Measurements from ENCODE around the gene UBL4B. TPM values are rescaled to one million over a fixed set of nuclear protein-coding genes. Genes with fewer than 3 reads are reported as not detected.

Gene UBL4B
- total and polyA plus RNA-seq, 2 experiments from 2014 or later: not detected

DNA sequence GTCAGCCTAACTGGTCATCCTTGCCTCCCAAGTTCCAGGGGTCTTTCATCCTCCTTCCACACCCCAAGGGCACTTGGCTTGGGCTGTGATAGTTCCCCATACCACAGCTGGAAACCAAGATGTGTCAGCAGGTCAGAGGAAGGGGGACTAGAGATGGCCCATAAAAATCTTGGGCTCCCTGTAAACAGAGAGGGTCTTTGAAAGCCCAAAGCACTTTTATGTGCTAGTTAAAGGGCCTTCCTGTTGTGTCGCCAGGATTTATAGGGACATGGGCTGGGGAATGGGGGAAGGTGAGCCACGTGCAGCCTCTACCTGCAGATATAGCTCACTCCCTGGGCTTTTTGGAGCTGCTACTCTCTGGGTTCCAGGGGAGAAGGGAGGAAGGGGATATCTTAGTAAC is 11.9 kb upstream of the UBL4B start:
- H3K36me3 ChIP-seq (ENCODE audit: insufficient read depth): no peaks in the 10 kb centered on the region
- no peaks in the 10 kb centered on the region for H3K36me3 Mint-ChIP-seq (ENCODE audit: low read depth)
- H3K4me1 ChIP-seq (ENCODE audit: insufficient read depth): no peaks in the 10 kb centered on the region
- no peaks in the 10 kb centered on the region for H4K20me1 ChIP-seq (replicated peaks; ENCODE audit: insufficient read depth)
- peaks cover 17% of the 10 kb centered on the region for H3K27me3 Mint-ChIP-seq (ENCODE audit: insufficient read depth, low read depth, poor library complexity)
- no peaks in the 10 kb centered on the region for H3K9me2 ChIP-seq (ENCODE audit: insufficient read depth)
- H2AFZ ChIP-seq: no peak overlapping the region
- no peaks in the 10 kb centered on the region for H3F3A ChIP-seq (replicated peaks; ENCODE audit: low read depth)
- H3K27me3 ChIP-seq (ENCODE audit: insufficient read depth): no peaks in the 10 kb centered on the region
- no peak overlapping the region for H3K4me2 ChIP-seq
- TF ChIP-seq EZH2phosphoT487 (IDR thresholded peaks at IDR 0.05; ENCODE audit: unreplicated experiment) (no peak), STAT1 (IDR thresholded peaks at IDR 0.05; ENCODE audit: unreplicated experiment) (no peak), EZH2 (IDR thresholded peaks at IDR 0.05; ENCODE audit: low read depth, unreplicated experiment) (no peak), JUNB (IDR thresholded peaks at IDR 0.05; ENCODE audit: unreplicated experiment) (no peak)
- TF ChIP-seq, protein P1, sequence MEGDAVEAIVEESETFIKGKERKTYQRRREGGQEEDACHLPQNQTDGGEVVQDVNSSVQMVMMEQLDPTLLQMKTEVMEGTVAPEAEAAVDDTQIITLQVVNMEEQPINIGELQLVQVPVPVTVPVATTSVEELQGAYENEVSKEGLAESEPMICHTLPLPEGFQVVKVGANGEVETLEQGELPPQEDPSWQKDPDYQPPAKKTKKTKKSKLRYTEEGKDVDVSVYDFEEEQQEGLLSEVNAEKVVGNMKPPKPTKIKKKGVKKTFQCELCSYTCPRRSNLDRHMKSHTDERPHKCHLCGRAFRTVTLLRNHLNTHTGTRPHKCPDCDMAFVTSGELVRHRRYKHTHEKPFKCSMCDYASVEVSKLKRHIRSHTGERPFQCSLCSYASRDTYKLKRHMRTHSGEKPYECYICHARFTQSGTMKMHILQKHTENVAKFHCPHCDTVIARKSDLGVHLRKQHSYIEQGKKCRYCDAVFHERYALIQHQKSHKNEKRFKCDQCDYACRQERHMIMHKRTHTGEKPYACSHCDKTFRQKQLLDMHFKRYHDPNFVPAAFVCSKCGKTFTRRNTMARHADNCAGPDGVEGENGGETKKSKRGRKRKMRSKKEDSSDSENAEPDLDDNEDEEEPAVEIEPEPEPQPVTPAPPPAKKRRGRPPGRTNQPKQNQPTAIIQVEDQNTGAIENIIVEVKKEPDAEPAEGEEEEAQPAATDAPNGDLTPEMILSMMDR (conservative IDR thresholded peaks at IDR 0.05; ENCODE audit: low read depth in 2 of 2): no peak
- TF ChIP-seq, protein P2, sequence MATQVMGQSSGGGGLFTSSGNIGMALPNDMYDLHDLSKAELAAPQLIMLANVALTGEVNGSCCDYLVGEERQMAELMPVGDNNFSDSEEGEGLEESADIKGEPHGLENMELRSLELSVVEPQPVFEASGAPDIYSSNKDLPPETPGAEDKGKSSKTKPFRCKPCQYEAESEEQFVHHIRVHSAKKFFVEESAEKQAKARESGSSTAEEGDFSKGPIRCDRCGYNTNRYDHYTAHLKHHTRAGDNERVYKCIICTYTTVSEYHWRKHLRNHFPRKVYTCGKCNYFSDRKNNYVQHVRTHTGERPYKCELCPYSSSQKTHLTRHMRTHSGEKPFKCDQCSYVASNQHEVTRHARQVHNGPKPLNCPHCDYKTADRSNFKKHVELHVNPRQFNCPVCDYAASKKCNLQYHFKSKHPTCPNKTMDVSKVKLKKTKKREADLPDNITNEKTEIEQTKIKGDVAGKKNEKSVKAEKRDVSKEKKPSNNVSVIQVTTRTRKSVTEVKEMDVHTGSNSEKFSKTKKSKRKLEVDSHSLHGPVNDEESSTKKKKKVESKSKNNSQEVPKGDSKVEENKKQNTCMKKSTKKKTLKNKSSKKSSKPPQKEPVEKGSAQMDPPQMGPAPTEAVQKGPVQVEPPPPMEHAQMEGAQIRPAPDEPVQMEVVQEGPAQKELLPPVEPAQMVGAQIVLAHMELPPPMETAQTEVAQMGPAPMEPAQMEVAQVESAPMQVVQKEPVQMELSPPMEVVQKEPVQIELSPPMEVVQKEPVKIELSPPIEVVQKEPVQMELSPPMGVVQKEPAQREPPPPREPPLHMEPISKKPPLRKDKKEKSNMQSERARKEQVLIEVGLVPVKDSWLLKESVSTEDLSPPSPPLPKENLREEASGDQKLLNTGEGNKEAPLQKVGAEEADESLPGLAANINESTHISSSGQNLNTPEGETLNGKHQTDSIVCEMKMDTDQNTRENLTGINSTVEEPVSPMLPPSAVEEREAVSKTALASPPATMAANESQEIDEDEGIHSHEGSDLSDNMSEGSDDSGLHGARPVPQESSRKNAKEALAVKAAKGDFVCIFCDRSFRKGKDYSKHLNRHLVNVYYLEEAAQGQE (IDR thresholded peaks at IDR 0.05; ENCODE audit: unreplicated experiment): no peak
- no peak overlapping the region for H3K27ac ChIP-seq (ENCODE audit: low read depth)
- no peak overlapping the region for H3K27ac Mint-ChIP-seq
- H3K4me3 ChIP-seq: no peak overlapping the region
- H3K79me2 ChIP-seq (replicated peaks; ENCODE audit: insufficient read depth): no peaks in the 10 kb centered on the region
- 0 out of 3 replicates have a peak, but pooled peaks cover 3% of the 10 kb centered on the region for H3K4me1 Mint-ChIP-seq
- DNase-seq (ENCODE audit: low spot score) (no peak), ATAC-seq (no peak)
- H3K4me3 Mint-ChIP-seq: no peak overlapping the region
- no peaks in the 10 kb centered on the region for H3K9me3 Mint-ChIP-seq

DNA sequence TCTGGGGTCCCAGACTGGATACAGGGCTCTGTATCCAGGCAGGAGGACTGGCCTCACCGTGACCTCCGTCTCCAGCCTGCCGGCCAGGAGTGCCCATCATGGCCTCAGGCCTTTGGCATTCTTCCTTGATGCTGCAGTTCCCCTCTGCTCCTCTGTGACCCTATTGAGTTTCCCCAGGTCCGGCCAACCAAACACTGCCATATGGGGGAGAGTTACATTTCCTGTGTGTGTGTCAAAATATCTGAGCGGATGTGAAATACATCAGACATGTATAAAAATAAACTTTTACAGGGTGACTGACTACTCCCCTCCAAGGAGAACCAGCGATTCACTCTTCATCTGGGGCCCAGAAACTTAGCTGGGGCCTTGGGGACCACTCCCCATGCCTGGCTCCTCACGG is 10.2 kb upstream of the UBL4B start:
- Histone ChIP-seq H3F3A (replicated peaks; ENCODE audit: low read depth) (no peaks in the 10 kb centered on the region), H3K4me1 (ENCODE audit: insufficient read depth) (no peaks in the 10 kb centered on the region), H3K4me3 (no peak overlapping the region), H3K79me2 (replicated peaks; ENCODE audit: insufficient read depth) (no peaks in the 10 kb centered on the region), H3K27me3 (ENCODE audit: insufficient read depth) (no peaks in the 10 kb centered on the region), H3K27ac (ENCODE audit: low read depth) (no peak overlapping the region), H3K9me2 (ENCODE audit: insufficient read depth) (no peaks in the 10 kb centered on the region), H2AFZ (no peak overlapping the region), H3K36me3 (ENCODE audit: insufficient read depth) (no peaks in the 10 kb centered on the region), H3K4me2 (no peak overlapping the region), H4K20me1 (replicated peaks; ENCODE audit: insufficient read depth) (no peaks in the 10 kb centered on the region)
- DNase-seq (ENCODE audit: low spot score): no peak
- peaks cover 18% of the 10 kb centered on the region for H3K27me3 Mint-ChIP-seq (ENCODE audit: insufficient read depth, low read depth, poor library complexity)
- H3K27ac Mint-ChIP-seq: no peak overlapping the region
- H3K4me1 Mint-ChIP-seq: 0 out of 3 replicates have a peak, but pooled peaks cover 3% of the 10 kb centered on the region
- H3K36me3 Mint-ChIP-seq (ENCODE audit: low read depth): no peaks in the 10 kb centered on the region
- H3K4me3 Mint-ChIP-seq: no peak overlapping the region
- no peak for ATAC-seq
- TF ChIP-seq CREB1 (CRISPR knock-in tag; IDR thresholded peaks at IDR 0.05; ENCODE audit: low read depth): no peak
- no peaks in the 10 kb centered on the region for H3K9me3 Mint-ChIP-seq
